Measurements from ENCODE around the gene PLP1.
"Not testable (repeated sequence)": the region's sequence is repeated elsewhere in the genome, so short reads cannot be mapped to it uniquely, and the experiment has no call there.

Gene PLP1

DNA sequence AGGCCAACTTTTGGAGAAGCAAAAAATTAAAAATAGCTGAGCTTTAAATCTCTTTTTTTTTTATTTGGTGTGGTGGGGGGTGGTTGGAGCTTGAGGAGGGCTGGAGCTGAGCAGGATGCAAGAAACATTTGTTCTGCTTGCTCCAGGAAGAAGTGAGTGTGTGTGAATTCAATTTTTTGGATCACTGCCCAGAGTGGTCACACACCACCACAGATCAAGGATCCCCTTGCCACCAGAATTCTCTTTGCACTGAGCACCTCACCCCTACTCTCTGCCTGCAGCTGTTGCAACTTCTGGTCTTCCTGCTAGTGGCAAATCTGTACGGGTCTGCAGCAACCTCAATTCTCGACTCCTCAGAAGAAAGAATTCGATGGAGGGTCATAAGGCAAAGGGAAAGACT, 19.9 kb upstream of the PLP1 start:
- no peak for DNase-seq (ENCODE audit: low read depth)
- no peak overlapping the region for H3K4me3 ChIP-seq (ENCODE audit: low read depth, low read length)
- TF ChIP-seq, protein P1, sequence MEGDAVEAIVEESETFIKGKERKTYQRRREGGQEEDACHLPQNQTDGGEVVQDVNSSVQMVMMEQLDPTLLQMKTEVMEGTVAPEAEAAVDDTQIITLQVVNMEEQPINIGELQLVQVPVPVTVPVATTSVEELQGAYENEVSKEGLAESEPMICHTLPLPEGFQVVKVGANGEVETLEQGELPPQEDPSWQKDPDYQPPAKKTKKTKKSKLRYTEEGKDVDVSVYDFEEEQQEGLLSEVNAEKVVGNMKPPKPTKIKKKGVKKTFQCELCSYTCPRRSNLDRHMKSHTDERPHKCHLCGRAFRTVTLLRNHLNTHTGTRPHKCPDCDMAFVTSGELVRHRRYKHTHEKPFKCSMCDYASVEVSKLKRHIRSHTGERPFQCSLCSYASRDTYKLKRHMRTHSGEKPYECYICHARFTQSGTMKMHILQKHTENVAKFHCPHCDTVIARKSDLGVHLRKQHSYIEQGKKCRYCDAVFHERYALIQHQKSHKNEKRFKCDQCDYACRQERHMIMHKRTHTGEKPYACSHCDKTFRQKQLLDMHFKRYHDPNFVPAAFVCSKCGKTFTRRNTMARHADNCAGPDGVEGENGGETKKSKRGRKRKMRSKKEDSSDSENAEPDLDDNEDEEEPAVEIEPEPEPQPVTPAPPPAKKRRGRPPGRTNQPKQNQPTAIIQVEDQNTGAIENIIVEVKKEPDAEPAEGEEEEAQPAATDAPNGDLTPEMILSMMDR (IDR thresholded peaks at IDR 0.05; ENCODE audit: control insufficient read depth, extremely low read depth, insufficient read depth), result no peak

- TF ChIP-seq, protein P1 (IDR thresholded peaks at IDR 0.05; ENCODE audit: control insufficient read depth, extremely low read depth, insufficient read depth), result no peak
- H3K4me3 ChIP-seq (ENCODE audit: low read depth, low read length), result no peak overlapping the region
- no peak for DNase-seq (ENCODE audit: low read depth)
Measured at GRCh38 chrX:103758555-103758954, 18.1 kb upstream of the PLP1 start.

- not testable (repeated sequence) for DNase-seq (ENCODE audit: low read depth); H3K4me3 ChIP-seq (ENCODE audit: low read depth, low read length)
Measured at GRCh38 chrX:103763541-103763940, 13.1 kb upstream of the PLP1 start.

- DNase-seq (ENCODE audit: low read depth); H3K4me3 ChIP-seq (ENCODE audit: low read depth, low read length): not testable (repeated sequence)
Measured at GRCh38 chrX:103766813-103767555, 9.7 kb upstream of the PLP1 start.

DNA sequence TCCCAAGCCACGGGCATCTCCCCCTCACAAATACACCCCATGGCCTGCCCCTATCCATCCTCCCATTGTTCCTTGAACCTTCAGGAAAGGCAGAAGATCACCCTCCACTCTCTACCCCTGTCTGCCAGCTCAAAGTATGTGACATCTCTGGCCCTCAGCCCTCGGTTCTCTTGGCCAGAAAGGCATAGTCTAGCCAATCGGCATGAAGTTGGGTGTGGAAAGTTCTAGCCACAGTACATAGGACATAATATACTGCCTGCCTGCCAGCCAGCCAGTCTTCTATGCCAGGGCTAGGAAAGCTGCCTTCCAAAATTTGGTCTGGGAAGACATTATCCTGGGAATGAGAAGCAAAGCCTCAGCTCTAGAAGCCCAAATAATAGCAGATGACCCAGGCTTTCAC, 3.2 kb upstream of the PLP1 start:
- DNase-seq (ENCODE audit: low read depth), result no peak
- TF ChIP-seq, protein P1 (IDR thresholded peaks at IDR 0.05; ENCODE audit: control insufficient read depth, extremely low read depth, insufficient read depth), result no peak
- no peak overlapping the region for H3K4me3 ChIP-seq (ENCODE audit: low read depth, low read length)

DNA sequence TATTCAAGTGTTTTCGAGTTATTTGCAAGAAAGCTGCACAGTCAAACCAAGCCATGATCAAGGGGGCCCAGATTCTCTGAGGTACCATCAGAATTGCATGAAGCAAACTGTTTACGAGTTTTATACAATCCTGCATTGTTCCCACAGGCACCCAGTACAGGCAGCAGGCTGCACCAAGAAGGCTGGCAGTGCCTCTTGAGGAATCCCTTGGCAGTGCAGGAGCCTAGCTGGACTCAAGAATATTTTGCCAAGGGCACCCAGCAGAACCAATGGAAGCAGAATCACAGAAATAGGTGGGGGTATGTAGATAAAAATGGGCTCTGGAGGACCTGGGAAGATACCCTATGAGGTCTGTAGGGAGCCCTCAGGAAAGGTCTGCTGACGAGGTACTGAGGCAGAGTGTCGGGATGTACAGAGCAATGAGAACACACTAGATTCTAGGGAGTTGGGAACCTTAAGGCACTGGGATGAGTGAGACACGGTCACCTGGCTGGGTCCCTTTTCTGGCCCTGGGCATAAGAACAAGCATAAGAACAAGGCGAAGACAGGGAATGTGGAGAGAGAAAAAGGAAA, 2.5 kb upstream of the PLP1 start:
- H3K4me3 ChIP-seq (ENCODE audit: low read depth, low read length), result no peak overlapping the region
- TF ChIP-seq, protein P1 (IDR thresholded peaks at IDR 0.05; ENCODE audit: control insufficient read depth, extremely low read depth, insufficient read depth), result peak; percentile 58
- DNase-seq (ENCODE audit: low read depth), result peak; percentile 11

DNA sequence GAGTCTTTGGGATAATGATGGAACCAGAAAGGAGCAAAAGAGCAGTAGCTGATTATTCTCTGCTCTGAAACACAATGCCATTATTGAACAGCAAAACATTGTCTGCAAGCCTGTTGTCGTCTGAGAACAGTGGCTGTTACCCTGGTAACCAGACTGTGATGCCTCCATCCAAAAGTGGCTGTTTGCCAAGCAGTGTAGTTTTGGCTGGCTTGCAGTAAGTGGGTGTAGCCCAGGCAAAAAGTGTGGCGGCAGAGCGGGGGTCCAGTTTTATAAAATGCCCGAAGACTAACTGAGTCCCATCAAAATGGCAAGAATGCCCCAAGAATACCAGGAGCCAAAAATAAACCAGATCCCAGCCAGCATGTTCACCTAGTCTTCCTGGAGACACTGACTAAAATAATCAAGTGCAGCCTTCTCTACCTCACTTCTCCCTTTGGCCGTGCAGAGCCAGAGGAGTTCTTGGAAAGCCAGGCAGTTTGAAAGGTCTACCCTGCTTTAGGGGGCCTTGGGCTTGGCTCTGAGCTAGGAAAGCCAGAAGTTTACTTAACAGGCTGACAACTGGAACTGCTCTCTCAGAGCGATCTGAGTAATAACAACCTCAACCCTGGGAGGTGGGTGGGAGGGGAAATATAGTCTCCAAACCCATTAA, 2.6 kb downstream of the PLP1 start:
- DNase-seq (ENCODE audit: low read depth), result no peak
- TF ChIP-seq, protein P1 (IDR thresholded peaks at IDR 0.05; ENCODE audit: control insufficient read depth, extremely low read depth, insufficient read depth), result no peak
- no peak overlapping the region for H3K4me3 ChIP-seq (ENCODE audit: low read depth, low read length)
